Caco-2 (cell line): ENCODE measurements around the gene CACNA1C. TPM values are rescaled to one million over a fixed set of nuclear protein-coding genes. Genes with fewer than 3 reads are reported as not detected.

ENCODE experiments used
- BruUV-seq: library from RNA; stranded (reverse); fragments of 400-500 nt; replicated peaks from 2 replicates; lab custom pipeline; 2021; lab: Mats Ljungman, UMichigan
- CTCF ChIA-PET: fragments of 300-600 bp; sonication (Branson Sonifier 250); formaldehyde crosslinking; loops from one replicate; lab custom pipeline; 2022; ENCODE audit warnings: antibody characterized with exemption; lab: Charles Lee
- POLR2A ChIA-PET: fragments of 300-600 bp; sonication (Branson Sonifier 250); formaldehyde crosslinking; loops from one replicate; lab custom pipeline; 2022; ENCODE audit warnings: antibody characterized with exemption; lab: Charles Lee
- DNase-seq, 2 experiments: peaks; one replicate each; pipeline versions ENCODE4 v3.0.0 to v3.0.0-alpha.2; 2020 to 2022
- H3K27me3 ChIP-seq: replicated peaks from 2 replicates; pipeline ENCODE4 v1.6.0; 2011; ENCODE audit warnings: low read length; ENCODE audit not compliant: control insufficient read depth, insufficient read depth
- H3K36me3 ChIP-seq: 2 replicates; pipeline ENCODE4 v1.5.1; 2011; ENCODE audit warnings: low read length; ENCODE audit not compliant: control insufficient read depth, insufficient read depth
- H3K4me1 ChIP-seq: fragments of 250-450 bp; sonication (Bioruptor Pico); 2 replicates; pipeline ENCODE4 v1.5.1; 2020; ENCODE audit warnings: mild to moderate bottlenecking
- H3K4me3 ChIP-seq: 2 replicates; pipeline ENCODE4 v1.5.1; 2011; ENCODE audit warnings: low read depth, mild to moderate bottlenecking, control low read depth, low read length
- H3K9me3 ChIP-seq: fragments of 250-450 bp; sonication (Bioruptor Pico); 2 replicates; pipeline ENCODE4 v1.5.1; 2020; ENCODE audit warnings: mild to moderate bottlenecking, moderate library complexity
- H3K27ac Mint-ChIP-seq: one replicate; pipeline ENCODE4 v1.8.0; 2022; ENCODE audit warnings: mixed read lengths; ENCODE audit not compliant: unreplicated experiment
- H3K27me3 Mint-ChIP-seq: one replicate; pipeline ENCODE4 v1.8.0; 2022; ENCODE audit warnings: mixed read lengths; ENCODE audit not compliant: insufficient read depth, unreplicated experiment
- H3K36me3 Mint-ChIP-seq: one replicate; pipeline ENCODE4 v1.8.0; 2022; ENCODE audit warnings: mild to moderate bottlenecking, mixed read lengths; ENCODE audit not compliant: insufficient read depth, unreplicated experiment
- H3K4me1 Mint-ChIP-seq: one replicate; pipeline ENCODE4 v1.8.0; 2022; ENCODE audit warnings: low read depth, mixed read lengths; ENCODE audit not compliant: unreplicated experiment
- H3K4me3 Mint-ChIP-seq: one replicate; pipeline ENCODE4 v1.8.0; 2022; ENCODE audit warnings: mild to moderate bottlenecking, moderate library complexity, mixed read lengths; ENCODE audit not compliant: unreplicated experiment
- H3K9me3 Mint-ChIP-seq: one replicate; pipeline ENCODE4 v1.8.0; 2022; ENCODE audit warnings: mixed read lengths; ENCODE audit not compliant: unreplicated experiment
- intact Hi-C: fragments of 100-400 bp; cut with micrococcal nuclease; formaldehyde crosslinking; loops from one replicate; pipeline ENCODE4 v1.10.0; 2022; ENCODE audit not compliant: unreplicated experiment
- total RNA-seq: library from RNA; stranded (reverse); gene quantifications from 2 replicates; pipeline ENCODE4 v1.2.3, GENCODE V29; 2022
- TF ChIP-seq, protein P1 (sequence below), 2 experiments: fragments of 200-600 bp in 1 of 2; IDR thresholded peaks; 1 replicate in 1 of 2; 2 replicates in 1 of 2; pipeline versions ENCODE4 v1.5.1 to v1.8.0; 2011 to 2022; ENCODE audit warnings: antibody characterized with exemption in 1 of 2, control low read depth in 1 of 2, inconsistent platforms in 1 of 2, low read depth in 1 of 2, low read length in 1 of 2, mild to moderate bottlenecking in 1 of 2, moderate library complexity in 1 of 2; ENCODE audit not compliant: insufficient read depth in 1 of 2, severe bottlenecking in 1 of 2, unreplicated experiment in 1 of 2

The CACNA1C gene
- total RNA-seq, 1 experiment from 2014 or later: not detected

DNA sequence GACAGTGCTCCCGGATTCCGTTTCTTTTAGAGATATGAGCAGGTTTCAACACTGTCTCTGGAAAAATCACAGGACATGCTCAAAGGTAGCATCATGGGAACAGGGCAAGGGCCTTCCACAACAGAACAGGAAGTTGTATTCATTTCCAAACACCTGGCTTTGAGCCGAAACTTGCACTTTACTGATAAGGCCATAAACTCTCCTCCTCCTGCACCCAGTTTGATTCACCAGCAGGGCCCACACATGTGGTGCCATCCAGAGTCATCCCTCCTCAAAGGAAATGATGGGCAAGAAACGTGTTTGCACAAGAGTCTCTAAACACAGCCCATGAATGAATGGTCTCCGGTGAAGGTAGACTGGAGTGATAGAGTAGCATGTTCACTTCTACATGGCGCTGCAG lies 473.6 kb downstream of the CACNA1C start:
- no peaks in the 10 kb centered on the region for H3K4me1 ChIP-seq
- Mint-ChIP-seq H3K36me3 (no peaks in the 10 kb centered on the region), H3K9me3 (no peaks in the 10 kb centered on the region), H3K4me3 (no peak overlapping the region), H3K27me3 (peaks cover 44% of the 10 kb centered on the region), H3K4me1 (no peaks in the 10 kb centered on the region), H3K27ac (no peak overlapping the region)
- ChIA-PET CTCF (no interaction called here), POLR2A (no interaction called here)
- TF ChIP-seq, protein P1, sequence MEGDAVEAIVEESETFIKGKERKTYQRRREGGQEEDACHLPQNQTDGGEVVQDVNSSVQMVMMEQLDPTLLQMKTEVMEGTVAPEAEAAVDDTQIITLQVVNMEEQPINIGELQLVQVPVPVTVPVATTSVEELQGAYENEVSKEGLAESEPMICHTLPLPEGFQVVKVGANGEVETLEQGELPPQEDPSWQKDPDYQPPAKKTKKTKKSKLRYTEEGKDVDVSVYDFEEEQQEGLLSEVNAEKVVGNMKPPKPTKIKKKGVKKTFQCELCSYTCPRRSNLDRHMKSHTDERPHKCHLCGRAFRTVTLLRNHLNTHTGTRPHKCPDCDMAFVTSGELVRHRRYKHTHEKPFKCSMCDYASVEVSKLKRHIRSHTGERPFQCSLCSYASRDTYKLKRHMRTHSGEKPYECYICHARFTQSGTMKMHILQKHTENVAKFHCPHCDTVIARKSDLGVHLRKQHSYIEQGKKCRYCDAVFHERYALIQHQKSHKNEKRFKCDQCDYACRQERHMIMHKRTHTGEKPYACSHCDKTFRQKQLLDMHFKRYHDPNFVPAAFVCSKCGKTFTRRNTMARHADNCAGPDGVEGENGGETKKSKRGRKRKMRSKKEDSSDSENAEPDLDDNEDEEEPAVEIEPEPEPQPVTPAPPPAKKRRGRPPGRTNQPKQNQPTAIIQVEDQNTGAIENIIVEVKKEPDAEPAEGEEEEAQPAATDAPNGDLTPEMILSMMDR (IDR thresholded peaks at IDR 0.05; ENCODE audit: insufficient read depth in 1 of 2, low read depth in 1 of 2, low read length in 1 of 2, severe bottlenecking in 1 of 2, unreplicated experiment in 1 of 2): no peak
- no peak overlapping the region for H3K4me3 ChIP-seq
- BruUV-seq: no TSS peak
- no peaks in the 10 kb centered on the region for H3K36me3 ChIP-seq
- 0 out of 2 replicates have a peak, but pooled peaks cover 1% of the 10 kb centered on the region for H3K27me3 ChIP-seq
- intact Hi-C loops: no loop called here
- H3K9me3 ChIP-seq: peaks cover under 1% of the 10 kb centered on the region; the same call in 1 of the 2 replicates
- DNase-seq: no peak

- no peaks in the 10 kb centered on the region for H3K4me1 ChIP-seq
- H3K36me3 ChIP-seq: no peaks in the 10 kb centered on the region
- H3K4me1 Mint-ChIP-seq: no peaks in the 10 kb centered on the region
- peaks cover 52% of the 10 kb centered on the region for H3K27me3 Mint-ChIP-seq
- intact Hi-C loops: no loop called here
- H3K27me3 ChIP-seq: peaks cover 4% of the 10 kb centered on the region; the same call in 1 of the 2 replicates
- H3K4me3 ChIP-seq: no peak overlapping the region
- no peaks in the 10 kb centered on the region for H3K9me3 ChIP-seq
- DNase-seq: no peak
- CTCF ChIA-PET: no interaction called here
- no TSS peak for BruUV-seq
- TF ChIP-seq, protein P1 (IDR thresholded peaks at IDR 0.05; ENCODE audit: insufficient read depth in 1 of 2, low read depth in 1 of 2, low read length in 1 of 2, severe bottlenecking in 1 of 2, unreplicated experiment in 1 of 2): no peak
- H3K4me3 Mint-ChIP-seq: no peak overlapping the region
- H3K36me3 Mint-ChIP-seq: no peaks in the 10 kb centered on the region
- POLR2A ChIA-PET: no interaction called here
- H3K27ac Mint-ChIP-seq: no peak overlapping the region
- H3K9me3 Mint-ChIP-seq: no peaks in the 10 kb centered on the region
Observed at GRCh38 chr12:2528001-2528400, 475.2 kb downstream of the CACNA1C start.

- CTCF ChIA-PET: no interaction called here
- POLR2A ChIA-PET: no interaction called here
Observed at GRCh38 chr12:2529807-2530206, 477.0 kb downstream of the CACNA1C start.

More at GRCh38 chr12:2529807-2530206, 477.0 kb downstream of the CACNA1C start:
- Mint-ChIP-seq H3K27ac (no peak overlapping the region), H3K4me1 (no peaks in the 10 kb centered on the region), H3K36me3 (no peaks in the 10 kb centered on the region), H3K27me3 (peaks cover 52% of the 10 kb centered on the region), H3K4me3 (no peak overlapping the region), H3K9me3 (no peaks in the 10 kb centered on the region)
- Histone ChIP-seq H3K4me3 (no peak overlapping the region), H3K36me3 (no peaks in the 10 kb centered on the region), H3K4me1 (no peaks in the 10 kb centered on the region), H3K27me3 (peaks cover 4% of the 10 kb centered on the region), H3K9me3 (no peaks in the 10 kb centered on the region)
- no TSS peak for BruUV-seq
- intact Hi-C loops: no loop called here
- DNase-seq: no peak
- TF ChIP-seq, protein P1 (IDR thresholded peaks at IDR 0.05; ENCODE audit: insufficient read depth in 1 of 2, low read depth in 1 of 2, low read length in 1 of 2, severe bottlenecking in 1 of 2, unreplicated experiment in 1 of 2): no peak
